Hepatocyte (in vitro differentiated cells): ENCODE data around the gene XPNPEP2. TPM values are rescaled to one million over a fixed set of nuclear protein-coding genes. Genes with fewer than 3 reads are reported as not detected.
A peak's percentile ranks its signal among the peaks of the same experiment; 100 is the strongest.

ENCODE experiments used
- DNase-seq: peaks from one replicate; pipeline ENCODE4 v3.0.0-alpha.2; 2016; ENCODE audit warnings: low spot score
- H2AFZ ChIP-seq: fragments of 200-600 bp; sonication (generic); 2 replicates; pipeline ENCODE4 v1.6.0; 2016; ENCODE audit warnings: antibody characterized with exemption, mild to moderate bottlenecking
- H3K27ac ChIP-seq: fragments of 200-600 bp; sonication (generic); 2 replicates; pipeline ENCODE4 v1.5.1; 2016; ENCODE audit warnings: mild to moderate bottlenecking
- H3K27me3 ChIP-seq: fragments of 200-600 bp; sonication (generic); 2 replicates; pipeline ENCODE4 v1.6.1; 2016
- H3K36me3 ChIP-seq: fragments of 200-600 bp; sonication (generic); replicated peaks from 2 replicates; pipeline ENCODE4 v1.5.1; 2016; ENCODE audit warnings: low read depth; ENCODE audit not compliant: insufficient read depth
- H3K4me1 ChIP-seq: fragments of 200-600 bp; sonication (generic); 2 replicates; pipeline ENCODE4 v1.5.1; 2016; ENCODE audit warnings: mild to moderate bottlenecking, moderate library complexity; ENCODE audit not compliant: insufficient read depth
- H3K4me2 ChIP-seq: fragments of 200-600 bp; sonication (generic); 2 replicates; pipeline ENCODE4 v1.6.0; 2016
- H3K4me3 ChIP-seq: fragments of 200-600 bp; sonication (generic); 2 replicates; pipeline ENCODE4 v1.5.1; 2016; ENCODE audit warnings: mild to moderate bottlenecking
- H3K79me2 ChIP-seq: fragments of 200-600 bp; sonication (generic); 2 replicates; pipeline ENCODE4 v1.6.0; 2017; ENCODE audit warnings: mild to moderate bottlenecking
- H3K9me2 ChIP-seq: fragments of 200-600 bp; sonication (generic); replicated peaks from 2 replicates; pipeline ENCODE4 v1.6.0; 2017; ENCODE audit warnings: mild to moderate bottlenecking; ENCODE audit not compliant: insufficient read depth
- H3K9me3 ChIP-seq: fragments of 200-600 bp; sonication (generic); 2 replicates; pipeline ENCODE4 v1.5.1; 2016; ENCODE audit warnings: low read depth, mild to moderate bottlenecking
- H4K20me1 ChIP-seq: fragments of 200-600 bp; sonication (generic); 2 replicates; pipeline ENCODE4 v1.6.0; 2016; ENCODE audit warnings: mild to moderate bottlenecking; ENCODE audit not compliant: insufficient read depth, poor library complexity, severe bottlenecking
- EZH2 ChIP-seq: fragments of 200-600 bp; sonication (generic); IDR thresholded peaks from 2 replicates; pipeline ENCODE4 v1.6.1; 2016; ENCODE audit warnings: antibody characterized with exemption, mild to moderate bottlenecking, borderline replicate concordance
- EZH2phosphoT487 ChIP-seq: fragments of 200-600 bp; sonication (generic); IDR thresholded peaks from one replicate; pipeline ENCODE4 v1.6.1; 2018; ENCODE audit warnings: antibody characterized with exemption, mild to moderate bottlenecking, low read depth, moderate library complexity; ENCODE audit not compliant: unreplicated experiment, severe bottlenecking
- WGBS: methylation state at CpG from one replicate; pipeline ENCODE4 v1.1.6; 2016; ENCODE audit warnings: low lambda C conversion rate; ENCODE audit errors: missing lambda C conversion rate; 5-methylcytosine and 5-hydroxymethylcytosine counted together
- polyA plus RNA-seq: library from polyadenylated mRNA; unstranded; fragments of >200 nt; fragmentation: Nextera tagmentation; extraction: Ambion mirVana; gene quantifications from 2 replicates; pipeline ENCODE4 v1.2.1, GENCODE V29; 2016
- total RNA-seq: library from RNA; depleted of rRNA; stranded (reverse); fragments of >200 nt; gene quantifications from 2 replicates; pipeline ENCODE4 v1.2.3, GENCODE V29; 2014
- TF ChIP-seq, protein P1 (sequence below): fragments of 200-600 bp; sonication (generic); IDR thresholded peaks from 2 replicates; pipeline ENCODE4 v1.5.1; 2016; ENCODE audit warnings: antibody characterized with exemption, mild to moderate bottlenecking; ENCODE audit not compliant: poor library complexity

Gene XPNPEP2, protein sequence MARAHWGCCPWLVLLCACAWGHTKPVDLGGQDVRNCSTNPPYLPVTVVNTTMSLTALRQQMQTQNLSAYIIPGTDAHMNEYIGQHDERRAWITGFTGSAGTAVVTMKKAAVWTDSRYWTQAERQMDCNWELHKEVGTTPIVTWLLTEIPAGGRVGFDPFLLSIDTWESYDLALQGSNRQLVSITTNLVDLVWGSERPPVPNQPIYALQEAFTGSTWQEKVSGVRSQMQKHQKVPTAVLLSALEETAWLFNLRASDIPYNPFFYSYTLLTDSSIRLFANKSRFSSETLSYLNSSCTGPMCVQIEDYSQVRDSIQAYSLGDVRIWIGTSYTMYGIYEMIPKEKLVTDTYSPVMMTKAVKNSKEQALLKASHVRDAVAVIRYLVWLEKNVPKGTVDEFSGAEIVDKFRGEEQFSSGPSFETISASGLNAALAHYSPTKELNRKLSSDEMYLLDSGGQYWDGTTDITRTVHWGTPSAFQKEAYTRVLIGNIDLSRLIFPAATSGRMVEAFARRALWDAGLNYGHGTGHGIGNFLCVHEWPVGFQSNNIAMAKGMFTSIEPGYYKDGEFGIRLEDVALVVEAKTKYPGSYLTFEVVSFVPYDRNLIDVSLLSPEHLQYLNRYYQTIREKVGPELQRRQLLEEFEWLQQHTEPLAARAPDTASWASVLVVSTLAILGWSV
- total RNA-seq = 21.9 and 24.1 TPM in 2 replicates
- polyA plus RNA-seq = 15.0 and 23.1 TPM in 2 replicates

DNA sequence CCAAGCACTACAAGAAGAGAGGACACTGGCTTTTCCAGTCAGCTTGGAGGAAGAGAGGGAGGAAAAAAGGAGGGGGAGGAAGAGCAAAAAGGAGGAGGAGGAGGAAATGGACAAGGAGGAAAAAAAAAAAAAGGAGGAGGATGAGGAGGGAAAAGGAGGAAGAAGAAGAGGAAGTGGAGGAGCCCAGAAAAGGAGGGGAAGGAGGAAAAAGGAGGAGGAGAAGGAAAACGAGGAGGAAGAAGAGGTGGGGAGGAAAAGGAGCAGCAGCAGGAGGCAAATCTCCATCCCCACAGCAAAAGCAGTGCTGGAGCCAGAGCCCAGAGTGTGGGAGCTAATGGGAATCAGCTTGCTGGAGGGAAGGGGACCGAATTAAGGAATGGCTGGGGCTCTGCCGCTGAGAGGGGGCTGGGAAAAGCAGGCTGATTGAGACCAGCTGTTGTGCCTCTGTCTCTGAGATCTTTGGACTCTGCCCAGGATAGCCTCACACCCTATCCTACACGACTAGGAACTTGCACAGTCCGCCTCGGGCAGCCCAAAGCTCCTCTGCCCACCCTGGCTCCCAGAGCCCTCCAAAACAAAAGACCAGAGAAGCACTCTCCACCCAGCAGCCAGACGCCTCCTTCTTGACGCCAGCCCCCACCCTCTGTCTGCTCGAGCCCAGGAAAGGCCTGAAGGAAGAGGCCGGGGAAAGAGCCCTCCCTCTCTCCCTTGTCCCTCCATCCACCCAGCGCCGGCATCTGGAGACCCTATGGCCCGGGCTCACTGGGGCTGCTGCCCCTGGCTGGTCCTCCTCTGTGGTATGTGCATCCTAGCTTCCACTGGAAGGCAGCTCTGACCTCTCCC lies at the start of gene XPNPEP2:
XPNPEP2 (plus strand) TSS at position 514 of the 843 bp plus-strand sequence; CDS start at position 749, 235 bp downstream.
- H3K4me1 ChIP-seq = peaks cover 25% of the 10 kb centered on the region
- H3K9me2 ChIP-seq = no peaks in the 10 kb centered on the region
- H3K4me3 ChIP-seq = no peak within 1 kb of the TSS
- DNase-seq = peak; percentile 66
- H3K27ac ChIP-seq = peak within 1 kb of the TSS; percentile 90
- TF ChIP-seq, protein P1, sequence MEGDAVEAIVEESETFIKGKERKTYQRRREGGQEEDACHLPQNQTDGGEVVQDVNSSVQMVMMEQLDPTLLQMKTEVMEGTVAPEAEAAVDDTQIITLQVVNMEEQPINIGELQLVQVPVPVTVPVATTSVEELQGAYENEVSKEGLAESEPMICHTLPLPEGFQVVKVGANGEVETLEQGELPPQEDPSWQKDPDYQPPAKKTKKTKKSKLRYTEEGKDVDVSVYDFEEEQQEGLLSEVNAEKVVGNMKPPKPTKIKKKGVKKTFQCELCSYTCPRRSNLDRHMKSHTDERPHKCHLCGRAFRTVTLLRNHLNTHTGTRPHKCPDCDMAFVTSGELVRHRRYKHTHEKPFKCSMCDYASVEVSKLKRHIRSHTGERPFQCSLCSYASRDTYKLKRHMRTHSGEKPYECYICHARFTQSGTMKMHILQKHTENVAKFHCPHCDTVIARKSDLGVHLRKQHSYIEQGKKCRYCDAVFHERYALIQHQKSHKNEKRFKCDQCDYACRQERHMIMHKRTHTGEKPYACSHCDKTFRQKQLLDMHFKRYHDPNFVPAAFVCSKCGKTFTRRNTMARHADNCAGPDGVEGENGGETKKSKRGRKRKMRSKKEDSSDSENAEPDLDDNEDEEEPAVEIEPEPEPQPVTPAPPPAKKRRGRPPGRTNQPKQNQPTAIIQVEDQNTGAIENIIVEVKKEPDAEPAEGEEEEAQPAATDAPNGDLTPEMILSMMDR = no peak
- TF ChIP-seq EZH2phosphoT487 = no peak
- no peak for TF ChIP-seq EZH2
- H3K79me2 ChIP-seq = no peaks in the 10 kb centered on the region
- 38% methylated on average over 12 of the region's 13 CpGs for WGBS
- no peaks in the 10 kb centered on the region for H3K9me3 ChIP-seq
- no peak within 1 kb of the TSS for H2AFZ ChIP-seq
- peak within 1 kb of the TSS; percentile 72 for H3K4me2 ChIP-seq
- no peaks in the 10 kb centered on the region for H4K20me1 ChIP-seq
- no peaks in the 10 kb centered on the region for H3K27me3 ChIP-seq
- no peaks in the 10 kb centered on the region for H3K36me3 ChIP-seq

DNA sequence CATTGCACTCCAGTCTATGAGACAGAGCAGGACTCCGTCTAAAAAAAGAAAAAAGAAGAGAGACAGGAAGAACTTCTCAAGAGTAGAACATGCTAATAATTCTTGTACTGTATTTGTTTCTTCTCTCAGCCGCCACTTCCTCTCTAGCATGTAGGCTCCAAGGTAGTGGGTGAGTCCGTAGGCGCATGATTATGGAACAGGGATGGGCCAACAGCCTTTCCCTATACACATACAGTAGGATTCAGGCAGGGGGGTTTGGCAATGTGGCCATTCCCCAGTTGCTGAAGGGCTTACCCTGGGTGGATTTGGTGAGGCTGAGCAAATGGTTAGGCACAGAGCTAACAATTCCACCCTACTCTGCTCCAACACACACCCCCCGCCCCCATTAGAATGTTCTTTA lies 49.0 kb upstream of the XPNPEP2 start:
- H3K4me2 ChIP-seq = no peak overlapping the region
- no peak overlapping the region for H3K27ac ChIP-seq
- H4K20me1 ChIP-seq = no peaks in the 10 kb centered on the region
- TF ChIP-seq, protein P1 = no peak
- no peak for TF ChIP-seq EZH2
- TF ChIP-seq EZH2phosphoT487 = no peak
- no peaks in the 10 kb centered on the region for H3K79me2 ChIP-seq
- DNase-seq = no peak
- no peaks in the 10 kb centered on the region for H3K27me3 ChIP-seq
- no peak overlapping the region for H3K4me3 ChIP-seq
- H3K4me1 ChIP-seq = no peaks in the 10 kb centered on the region
- no peaks in the 10 kb centered on the region for H3K9me2 ChIP-seq
- H3K36me3 ChIP-seq = no peaks in the 10 kb centered on the region
- no peak overlapping the region for H2AFZ ChIP-seq
- WGBS = 73% methylated on average over 5 of the region's 5 CpGs
- no peaks in the 10 kb centered on the region for H3K9me3 ChIP-seq

DNA sequence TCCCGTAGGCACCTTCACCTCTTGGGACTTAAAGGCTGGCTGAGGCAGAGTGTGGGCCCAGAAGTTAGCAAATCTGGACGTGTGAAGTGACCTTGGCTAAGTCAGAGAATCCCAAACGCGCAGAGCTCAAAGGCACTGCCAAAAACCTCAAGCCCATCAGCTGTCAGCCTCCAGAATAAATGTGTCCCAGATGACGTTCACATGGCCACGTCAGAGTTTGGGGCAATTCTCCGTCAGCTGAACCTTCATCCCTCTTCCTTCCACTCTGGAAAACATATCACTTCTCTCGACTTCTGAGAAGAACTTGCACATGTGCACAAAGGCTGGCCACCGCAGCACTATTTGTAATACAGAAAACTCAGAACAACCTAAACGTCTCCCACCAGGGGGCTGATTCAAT lies 48.3 kb upstream of the XPNPEP2 start:
- H3K4me3 ChIP-seq = no peak overlapping the region
- no peak overlapping the region for H3K4me2 ChIP-seq
- no peaks in the 10 kb centered on the region for H3K4me1 ChIP-seq
- no peaks in the 10 kb centered on the region for H4K20me1 ChIP-seq
- H3K36me3 ChIP-seq = no peaks in the 10 kb centered on the region
- H3K79me2 ChIP-seq = no peaks in the 10 kb centered on the region
- no peaks in the 10 kb centered on the region for H3K9me3 ChIP-seq
- H3K27ac ChIP-seq = no peak overlapping the region
- no peak for DNase-seq
- no peak overlapping the region for H2AFZ ChIP-seq
- TF ChIP-seq, protein P1 = no peak
- TF ChIP-seq EZH2 (no peak), EZH2phosphoT487 (no peak)
- H3K9me2 ChIP-seq = no peaks in the 10 kb centered on the region
- WGBS = 72% methylated on average over 10 of the region's 10 CpGs
- H3K27me3 ChIP-seq = no peaks in the 10 kb centered on the region
